HG02642 (cell line): Measurements from ENCODE around the gene CCDC87.
A peak's percentile ranks its signal among the peaks of the same experiment; 100 is the strongest.
"Not testable (repeated sequence)": the region's sequence is repeated elsewhere in the genome, so short reads cannot be mapped to it uniquely, and the experiment has no call there.

Source experiments
- ATAC-seq: cut with Tn5 transposase; IDR thresholded peaks from one replicate; pipeline ENCODE4 v1.9.1; 2021; ENCODE audit warnings: mild to moderate bottlenecking; ENCODE audit not compliant: unreplicated experiment, poor library complexity

The CCDC87 gene

GRCh38 chr11:66616379-66617154 lies 23.7 kb upstream of the CCDC87 start, which contains the start of gene RBM14:
Gene RBM14, plus strand, starts transcription at chr11:66616630. Its CDS starts 91 bp downstream, at chr11:66616721.
- peak; percentile 92 for ATAC-seq

GRCh38 chr11:66614073-66614472 lies 21.2 kb upstream of the CCDC87 start:
- no peak for ATAC-seq

- ATAC-seq = no peak
These were observed 19.6 kb upstream of the CCDC87 start for GRCh38 chr11:66612458-66612857.

GRCh38 chr11:66609721-66610617 lies 17.1 kb upstream of the CCDC87 start:
- ATAC-seq = no peak

GRCh38 chr11:66607126-66607834 lies 14.4 kb upstream of the CCDC87 start:
- ATAC-seq = no peak

- not testable (repeated sequence) for ATAC-seq
These were observed 13.7 kb upstream of the CCDC87 start for GRCh38 chr11:66606608-66607007.

- ATAC-seq = no peak
These were observed 11.3 kb upstream of the CCDC87 start for GRCh38 chr11:66604155-66604554.

- ATAC-seq = no peak
These were observed 10.2 kb upstream of the CCDC87 start for GRCh38 chr11:66603072-66603471.

- ATAC-seq = no peak
These were observed 7.9 kb upstream of the CCDC87 start for GRCh38 chr11:66600631-66601233.

- no peak for ATAC-seq
These were observed 7.4 kb upstream of the CCDC87 start for GRCh38 chr11:66600219-66600618.

GRCh38 chr11:66598993-66599392 lies 6.1 kb upstream of the CCDC87 start:
- ATAC-seq = no peak

- no peak for ATAC-seq
These were observed 2.5 kb upstream of the CCDC87 start for GRCh38 chr11:66595245-66595904.

GRCh38 chr11:66593650-66594049 lies 787 bp upstream of the CCDC87 start:
- no peak for ATAC-seq

GRCh38 chr11:66593303-66593635 lies 406 bp upstream of the CCDC87 start:
- ATAC-seq = peak; percentile 32

- ATAC-seq = no peak
These were observed 1.7 kb downstream of the CCDC87 start for GRCh38 chr11:66591175-66591574.

GRCh38 chr11:66589996-66590675 lies 2.7 kb downstream of the CCDC87 start:
- ATAC-seq = no peak

GRCh38 chr11:66589315-66589714 lies 3.5 kb downstream of the CCDC87 start:
- ATAC-seq = not testable (repeated sequence)

- ATAC-seq = no peak
These were observed 6.7 kb downstream of the CCDC87 start for GRCh38 chr11:66586136-66586535.

- ATAC-seq = not testable (repeated sequence)
These were observed 7.4 kb downstream of the CCDC87 start for GRCh38 chr11:66585447-66585846.
